GM18526 (cell line): ENCODE measurements around the gene IFNA14.
"Not testable (repeated sequence)": the region's sequence is repeated elsewhere in the genome, so short reads cannot be mapped to it uniquely, and the experiment has no call there.

Source experiments
- POLR2A ChIP-seq: IDR thresholded peaks from 3 replicates; pipeline ENCODE4 v1.6.1; 2011; ENCODE audit not compliant: insufficient read length; ENCODE audit errors: extremely low read depth

IFNA14 gene

DNA sequence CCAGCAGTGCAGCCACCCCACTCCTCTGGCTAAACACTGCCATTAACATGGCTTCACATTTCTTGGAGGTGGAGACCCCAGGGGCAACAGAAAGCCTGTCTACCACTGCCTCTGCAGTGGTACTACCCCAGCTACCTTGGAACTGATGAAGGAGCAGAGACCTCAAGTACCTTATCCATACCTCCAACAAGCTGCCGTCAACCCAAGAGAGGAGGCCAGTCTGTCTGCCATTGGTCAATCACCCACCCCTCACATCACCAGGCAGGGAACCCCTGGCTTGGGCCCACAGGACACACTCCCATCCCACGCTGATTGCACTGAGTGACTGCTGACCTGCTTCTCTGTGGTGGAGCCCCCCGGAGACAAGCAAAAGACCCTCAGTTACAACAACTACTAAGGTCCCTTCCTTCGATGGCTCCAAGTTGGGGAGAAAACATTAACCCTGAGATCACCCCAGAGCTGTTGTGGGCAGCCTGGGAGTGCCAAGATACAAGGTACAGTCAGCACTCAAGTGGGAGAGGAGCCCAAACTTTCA is 5.6 kb downstream of the IFNA14 start:
- TF ChIP-seq POLR2A: no peak

DNA sequence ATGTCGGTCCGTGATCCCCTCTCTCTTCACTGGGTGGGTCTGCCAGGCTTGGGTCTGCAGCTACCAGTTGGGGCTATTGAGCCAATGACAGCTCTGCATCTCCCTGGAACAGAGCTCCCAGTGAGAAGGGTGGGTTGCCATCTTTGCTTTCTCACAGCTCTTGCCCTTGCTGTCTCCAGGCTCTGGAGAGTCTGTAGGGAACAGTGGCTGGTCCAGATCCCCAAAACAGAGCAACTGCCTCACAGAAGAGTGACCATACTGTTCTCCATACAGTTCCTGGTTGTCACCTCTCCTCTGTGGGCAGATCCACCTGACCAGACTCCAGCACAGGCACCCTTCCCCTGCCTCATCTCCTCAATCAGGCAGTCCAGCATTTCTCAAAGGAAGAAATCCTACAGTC is 6.5 kb downstream of the IFNA14 start:
- no peak for TF ChIP-seq POLR2A

DNA sequence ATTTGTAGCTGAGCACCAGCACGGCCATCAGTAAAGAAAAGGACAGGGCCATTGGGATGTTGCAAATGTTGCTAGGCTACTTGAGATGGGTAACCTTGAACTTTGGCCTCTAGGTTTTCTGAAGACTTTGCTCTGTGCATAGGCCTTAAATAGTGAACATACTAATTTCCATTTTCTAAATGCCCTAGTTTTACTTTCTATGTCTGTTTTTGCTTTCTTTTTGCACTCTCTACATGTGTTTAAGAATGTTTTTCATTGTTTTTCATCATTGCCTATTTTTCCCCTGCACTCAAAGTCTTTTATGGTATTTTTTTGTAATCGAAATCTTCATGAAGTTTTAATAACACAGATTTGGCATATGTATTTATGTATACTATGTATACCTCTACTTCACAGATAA is 11.7 kb downstream of the IFNA14 start, which contains the start of gene IFNA17:
TSS of gene IFNA17 (minus strand) at position 101 of the 400 bp plus-strand sequence. CDS start at position 52, 49 bp downstream.
- no peak for TF ChIP-seq POLR2A

DNA sequence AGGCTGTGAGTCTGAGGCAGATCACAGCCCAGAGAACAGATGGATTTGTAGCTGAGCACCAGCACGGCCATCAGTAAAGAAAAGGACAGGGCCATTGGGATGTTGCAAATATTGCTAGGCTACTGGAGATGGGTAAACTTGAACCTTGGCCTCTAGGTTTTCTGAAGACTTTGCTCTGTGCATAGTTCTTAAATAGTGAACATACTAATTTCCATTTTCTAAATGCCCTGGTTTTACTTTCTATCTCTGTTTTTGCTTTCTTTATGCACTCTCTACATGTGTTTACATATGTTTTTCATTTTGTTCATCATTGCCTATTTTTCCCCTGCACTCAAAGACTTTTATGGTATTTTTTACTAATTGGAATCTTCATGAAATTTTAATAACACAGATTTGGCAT is 22.6 kb downstream of the IFNA14 start, which contains the start of gene IFNA16:
TSS of gene IFNA16 (minus strand) at position 101 of the 400 bp plus-strand sequence. CDS start at position 95, 6 bp downstream.
- TF ChIP-seq POLR2A: not testable (repeated sequence)

DNA sequence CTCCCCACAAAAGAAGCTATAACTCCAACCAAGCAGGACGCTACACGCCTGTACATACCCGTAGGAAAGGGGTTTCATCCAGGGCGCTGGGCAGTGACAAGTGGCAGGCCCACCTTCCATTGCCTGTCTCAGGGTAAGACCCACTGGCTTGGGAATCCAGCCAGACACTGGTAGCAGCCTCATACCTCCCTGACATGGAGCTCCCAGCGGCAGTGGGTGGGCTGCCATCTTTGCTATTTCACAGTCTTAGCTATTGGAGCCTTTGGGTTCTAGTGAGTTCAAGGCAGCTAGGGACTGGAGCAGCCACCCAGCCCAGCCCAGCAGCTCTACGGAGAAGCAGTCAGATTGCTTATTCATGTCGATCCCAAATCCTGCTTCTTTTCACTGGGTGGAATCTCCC is 29.5 kb downstream of the IFNA14 start:
- TF ChIP-seq POLR2A: no peak

DNA sequence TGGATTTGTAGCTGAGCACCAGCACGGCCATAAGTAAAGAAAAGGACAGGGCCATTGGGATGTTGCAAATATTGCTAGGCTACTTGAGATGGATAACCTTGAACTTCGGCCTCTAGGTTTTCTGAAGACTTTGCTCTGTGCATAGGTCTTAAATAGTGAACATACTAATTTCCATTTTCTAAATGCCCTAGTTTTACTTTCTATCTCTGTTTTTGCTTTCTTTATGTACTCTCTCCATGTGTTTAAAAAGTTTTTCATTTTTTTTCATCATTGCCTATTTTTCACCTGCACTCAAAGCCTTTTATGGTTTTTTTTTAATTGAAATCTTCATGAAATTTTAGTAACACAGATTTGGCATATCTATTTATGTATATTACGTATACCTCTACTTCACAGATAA is 32.8 kb downstream of the IFNA14 start, which contains the start of gene IFNA10:
TSS of gene IFNA10 (minus strand) at position 101 of the 400 bp plus-strand sequence. CDS start at position 55, 46 bp downstream.
- not testable (repeated sequence) for TF ChIP-seq POLR2A

DNA sequence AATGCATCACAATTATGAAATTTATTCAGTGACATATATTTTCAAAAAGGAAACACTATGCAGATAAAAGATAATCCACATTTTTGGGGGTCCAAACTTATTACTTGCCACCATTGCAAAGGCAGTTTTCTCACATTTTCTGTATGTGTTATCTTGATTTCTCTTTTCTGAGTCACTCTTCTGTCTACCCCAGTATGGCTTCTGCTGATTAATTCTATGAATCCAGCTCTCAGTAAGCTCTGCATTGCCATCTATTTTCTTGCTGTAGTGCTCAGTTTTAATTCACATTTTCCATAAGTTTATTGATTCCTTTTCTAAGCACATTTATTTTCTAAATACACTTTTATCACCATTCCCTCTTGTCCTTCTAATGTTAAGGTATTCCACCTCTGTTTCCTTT is 34.6 kb downstream of the IFNA14 start:
- TF ChIP-seq POLR2A: no peak

DNA sequence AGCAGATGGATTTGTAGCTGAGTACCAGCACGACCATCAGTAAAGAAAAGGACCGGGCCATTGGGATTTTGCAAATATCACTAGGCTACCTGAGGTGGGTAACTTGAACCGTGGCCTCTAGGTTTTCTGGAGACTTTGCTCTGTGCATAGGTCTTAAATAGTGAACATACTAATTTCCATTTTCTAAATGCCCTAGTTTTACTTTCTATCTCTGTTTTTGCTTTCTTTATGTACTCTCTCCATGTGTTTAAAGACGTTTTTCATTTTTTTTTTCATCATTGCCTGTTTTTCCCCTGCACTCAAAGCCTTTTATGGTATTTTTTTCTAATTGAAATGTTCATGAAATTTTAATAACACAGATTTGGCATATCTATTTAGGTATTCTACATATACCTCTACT is 37.7 kb downstream of the IFNA14 start, which contains the start of gene IFNA7:
TSS of gene IFNA7 (minus strand) at position 101 of the 400 bp plus-strand sequence. CDS start at position 61, 40 bp downstream.
- not testable (repeated sequence) for TF ChIP-seq POLR2A
